ENCODE data around the gene SPATA9.

The SPATA9 gene

GRCh38 chr5:95662946-95663345, 19.8 kb downstream of the SPATA9 start:
- DNase-seq (ENCODE audit: low read depth): no peak
- no peak overlapping the region for H3K4me3 ChIP-seq (ENCODE audit: low read length)
- no peak for TF ChIP-seq CTCF (conservative IDR thresholded peaks at IDR 0.05; ENCODE audit: low read length)

- no peak overlapping the region for H3K4me3 ChIP-seq (ENCODE audit: low read length)
- DNase-seq (ENCODE audit: low read depth): no peak
- no peak for TF ChIP-seq CTCF (conservative IDR thresholded peaks at IDR 0.05; ENCODE audit: low read length)
Measured at GRCh38 chr5:95660060-95660459, 22.7 kb downstream of the SPATA9 start.

- H3K4me3 ChIP-seq (ENCODE audit: low read length): no peak overlapping the region
- TF ChIP-seq CTCF (conservative IDR thresholded peaks at IDR 0.05; ENCODE audit: low read length): no peak
- no peak for DNase-seq (ENCODE audit: low read depth)
Measured at GRCh38 chr5:95655575-95655974, 27.2 kb downstream of the SPATA9 start.

GRCh38 chr5:95654196-95654595, 28.6 kb downstream of the SPATA9 start:
- no peak overlapping the region for H3K4me3 ChIP-seq (ENCODE audit: low read length)
- TF ChIP-seq CTCF (conservative IDR thresholded peaks at IDR 0.05; ENCODE audit: low read length): no peak
- DNase-seq (ENCODE audit: low read depth): no peak

GRCh38 chr5:95652849-95653248, 29.9 kb downstream of the SPATA9 start:
- no peak for DNase-seq (ENCODE audit: low read depth)
- no peak overlapping the region for H3K4me3 ChIP-seq (ENCODE audit: low read length)
- TF ChIP-seq CTCF (conservative IDR thresholded peaks at IDR 0.05; ENCODE audit: low read length): no peak

- TF ChIP-seq CTCF (conservative IDR thresholded peaks at IDR 0.05; ENCODE audit: low read length): no peak
- no peak overlapping the region for H3K4me3 ChIP-seq (ENCODE audit: low read length)
- DNase-seq (ENCODE audit: low read depth): no peak
Measured at GRCh38 chr5:95649842-95650620, 32.8 kb downstream of the SPATA9 start.

- H3K4me3 ChIP-seq (ENCODE audit: low read length): no peak overlapping the region
- no peak for TF ChIP-seq CTCF (conservative IDR thresholded peaks at IDR 0.05; ENCODE audit: low read length)
- DNase-seq (ENCODE audit: low read depth): no peak
Measured at GRCh38 chr5:95649274-95649673, 33.5 kb downstream of the SPATA9 start.
